HepG2 (cell line): ENCODE results near the gene FAM222A. TPM values are rescaled to one million over a fixed set of nuclear protein-coding genes. Genes with fewer than 3 reads are reported as not detected.
A peak's percentile ranks its signal among the peaks of the same experiment; 100 is the strongest.

Experiments used
- ATAC-seq: fragments of 200-7000 bp; cut with Tn5 transposase; 3 replicates; pipeline ENCODE4 v1.9.1; 2020; ENCODE audit warnings: mild to moderate bottlenecking, moderate library complexity
- BruUV-seq: library from RNA; stranded (reverse); fragments of 400-500 nt; replicated peaks from 2 replicates; lab custom pipeline; 2021; lab: Mats Ljungman, UMichigan
- CTCF ChIA-PET: fragments of 300-600 bp; formaldehyde crosslinking; extraction: SDS; loops from one replicate; lab custom pipeline; 2021; ENCODE audit warnings: low total read pairs, inconsistent platforms, low intra/inter-chr PET ratio; lab: Yijun Ruan, JAX
- POLR2A ChIA-PET: fragments of 350-600 bp; sonication (Branson Sonifier 250); formaldehyde crosslinking; loops from one replicate; lab custom pipeline; 2020; ENCODE audit warnings: antibody characterized with exemption, inconsistent platforms; lab: Yijun Ruan, JAX
- DNase-seq: peaks from one replicate; pipeline ENCODE4 v3.0.0-alpha.2; 2015; ENCODE audit warnings: low spot score
- FAIRE-seq: peaks from 3 replicates; lab custom pipeline; 2011; peaks lifted over from hg19 to GRCh38; lab: Jason Lieb, UNC
- H2AFZ ChIP-seq: one replicate; pipeline ENCODE4 v1.6.1; 2011; ENCODE audit warnings: low read length, inconsistent platforms
- H3K27ac ChIP-seq: fragments of 300-600 bp; 3 replicates; pipeline ENCODE4 v1.8.0; 2011; ENCODE audit warnings: mixed run types, mild to moderate bottlenecking, mixed read lengths, low read length, inconsistent platforms; ENCODE audit not compliant: insufficient read depth; ENCODE audit errors: extremely low read length
- H3K27me3 ChIP-seq, 2 experiments: fragments of 200-600 bp in 1 of 2; 2 replicates in 1 of 2; 3 replicates in 1 of 2; pipeline versions ENCODE4 v1.6.0 to v1.8.0; 2011; ENCODE audit warnings: low read length in 2 of 2, mild to moderate bottlenecking in 2 of 2, moderate library complexity in 2 of 2, inconsistent platforms in 1 of 2; ENCODE audit not compliant: insufficient read depth in 2 of 2, control insufficient read depth in 1 of 2
- H3K36me3 ChIP-seq, 2 experiments: fragments of 200-600 bp in 1 of 2; replicated peaks in 1 of 2; 2 replicates in 1 of 2; 3 replicates in 1 of 2; pipeline versions ENCODE4 v1.5.1 to v1.8.0; 2011; ENCODE audit warnings: low read length in 2 of 2, inconsistent platforms in 1 of 2; ENCODE audit not compliant: insufficient read depth in 2 of 2, control insufficient read depth in 1 of 2
- H3K4me1 ChIP-seq: 2 replicates; pipeline ENCODE4 v1.5.1; 2012; ENCODE audit warnings: low read length, inconsistent platforms; ENCODE audit not compliant: insufficient read depth
- H3K4me2 ChIP-seq: 2 replicates; pipeline ENCODE4 v1.6.0; 2011; ENCODE audit warnings: low read depth, low read length, inconsistent platforms
- H3K4me3 ChIP-seq, 3 experiments: fragments of 200-600 bp in 1 of 3; sonication (generic), shearing (Covaris generic) in 1 of 3; replicated peaks in 1 of 3; 2 replicates each; pipeline ENCODE4 v1.5.1; 2011 to 2016; ENCODE audit warnings: low read length in 3 of 3, inconsistent platforms in 2 of 3, low read depth in 2 of 3, mild to moderate bottlenecking in 2 of 3, control low read depth in 1 of 3, mixed read lengths in 1 of 3; ENCODE audit not compliant: insufficient read depth in 1 of 3
- H3K79me2 ChIP-seq: one replicate; pipeline ENCODE4 v1.6.1; 2011; ENCODE audit warnings: low read length, inconsistent platforms; ENCODE audit not compliant: insufficient read depth
- H3K9ac ChIP-seq: 2 replicates; pipeline ENCODE4 v1.6.0; 2011; ENCODE audit warnings: mild to moderate bottlenecking, low read depth, low read length, inconsistent platforms; ENCODE audit not compliant: insufficient read depth
- H3K9me3 ChIP-seq: 2 replicates; pipeline ENCODE4 v1.5.1; 2012; ENCODE audit warnings: mild to moderate bottlenecking, low read length
- H4K20me1 ChIP-seq: 2 replicates; pipeline ENCODE4 v1.6.0; 2011; ENCODE audit warnings: inconsistent platforms, mild to moderate bottlenecking, low read length, moderate library complexity; ENCODE audit not compliant: insufficient read depth
- ARNTL ChIP-seq: sonication (generic); formaldehyde crosslinking; IDR thresholded peaks from 2 replicates; pipeline ENCODE4 v1.4.0; 2020; ENCODE audit warnings: mild to moderate bottlenecking, missing genetic modification reagents
- BRF2 ChIP-seq: sonication (generic); formaldehyde crosslinking; IDR thresholded peaks from 2 replicates; pipeline ENCODE4 v1.8.1; 2022; ENCODE audit warnings: mild to moderate bottlenecking, missing genetic modification reagents
- CC2D1A ChIP-seq: sonication (generic); formaldehyde crosslinking; IDR thresholded peaks from 2 replicates; pipeline ENCODE4 v1.8.1; 2023; ENCODE audit warnings: mild to moderate bottlenecking, missing genetic modification reagents
- CCAR2 ChIP-seq: fragments of 200-400 bp; formaldehyde crosslinking; optimal IDR thresholded peaks from 2 replicates; pipeline ENCODE3; 2018; ENCODE audit warnings: low read depth, mild to moderate bottlenecking, low read length, moderate library complexity
- EZH2 ChIP-seq: conservative IDR thresholded peaks from 2 replicates; pipeline ENCODE4 v1.6.1; 2012; ENCODE audit warnings: mild to moderate bottlenecking, low read depth, low read length, moderate library complexity
- HBP1 ChIP-seq: IDR thresholded peaks from 2 replicates; pipeline ENCODE4 v1.6.1; 2016; ENCODE audit warnings: low read depth, control low read depth
- HNRNPLL ChIP-seq: fragments of 200-400 bp; formaldehyde crosslinking; IDR thresholded peaks from 2 replicates; pipeline ENCODE4 v1.6.1; 2017; ENCODE audit warnings: mild to moderate bottlenecking, low read depth, low read length; ENCODE audit not compliant: poor library complexity, severe bottlenecking
- KDM1A ChIP-seq: IDR thresholded peaks from 2 replicates; pipeline ENCODE4 v1.6.1; 2016; ENCODE audit warnings: missing compliant biosample characterization
- KLF15 ChIP-seq: sonication (generic); formaldehyde crosslinking; IDR thresholded peaks from 2 replicates; pipeline ENCODE4 v1.8.1; 2023; ENCODE audit warnings: borderline replicate concordance, mild to moderate bottlenecking, inconsistent platforms, missing genetic modification reagents, mixed read lengths
- MED8 ChIP-seq: sonication (generic); formaldehyde crosslinking; IDR thresholded peaks from 2 replicates; pipeline ENCODE4 v1.8.1; 2023; ENCODE audit warnings: mild to moderate bottlenecking, missing genetic modification reagents; ENCODE audit not compliant: insufficient replicate concordance
- PREB ChIP-seq: sonication (generic); formaldehyde crosslinking; IDR thresholded peaks from 2 replicates; pipeline ENCODE4 v1.4.0; 2020; ENCODE audit warnings: missing genetic modification reagents
- SIN3B ChIP-seq: fragments of 150-350 bp; IDR thresholded peaks from 2 replicates; pipeline ENCODE4 v1.6.1; 2014; ENCODE audit warnings: low read length
- SOX6 ChIP-seq, 2 experiments: fragments of 450-650 bp in 1 of 2; sonication (generic) in 1 of 2; formaldehyde crosslinking in 1 of 2; IDR thresholded peaks; 2 replicates each; pipeline versions ENCODE4 v1.4.0 to v1.6.1; 2017 to 2020; ENCODE audit warnings: antibody characterized with exemption in 1 of 2, mild to moderate bottlenecking in 1 of 2, missing genetic modification reagents in 1 of 2
- STAG1 ChIP-seq: sonication (generic); formaldehyde crosslinking; IDR thresholded peaks from 2 replicates; pipeline ENCODE4 v1.4.0; 2020; ENCODE audit warnings: missing genetic modification reagents
- STAT5B ChIP-seq: sonication (generic); formaldehyde crosslinking; IDR thresholded peaks from 2 replicates; pipeline ENCODE4 v1.4.0; 2020; ENCODE audit warnings: missing genetic modification reagents
- ZFP36L1 ChIP-seq: sonication (generic); formaldehyde crosslinking; IDR thresholded peaks from 2 replicates; pipeline ENCODE4 v1.8.0; 2022; ENCODE audit warnings: mild to moderate bottlenecking, missing genetic modification reagents, moderate library complexity
- ZNF556 ChIP-seq: sonication (generic); formaldehyde crosslinking; IDR thresholded peaks from 2 replicates; pipeline ENCODE4 v1.4.0; 2020; ENCODE audit warnings: mild to moderate bottlenecking, missing genetic modification reagents, borderline replicate concordance
- ZNF614 ChIP-seq: IDR thresholded peaks from 2 replicates; pipeline ENCODE4 v1.6.1; 2018; ENCODE audit warnings: missing biosample characterization, missing genetic modification reagents, inconsistent platforms, borderline replicate concordance
- ZNF749 ChIP-seq: sonication (generic); formaldehyde crosslinking; IDR thresholded peaks from 2 replicates; pipeline ENCODE4 v1.8.0; 2022; ENCODE audit warnings: mild to moderate bottlenecking, missing genetic modification reagents, moderate library complexity, borderline replicate concordance
- ZNF792 ChIP-seq: IDR thresholded peaks from 2 replicates; pipeline ENCODE4 v1.6.1; 2016
- WGBS: methylation state at CpG from one replicate; pipeline ENCODE4 v1.1.6; 2017; ENCODE audit warnings: low lambda C conversion rate; 5-methylcytosine and 5-hydroxymethylcytosine counted together
- in situ Hi-C: cut with HindIII; loops from 2 replicates; pipeline ENCODE4 v1.10.0; 2017; ENCODE audit warnings: low pct_unique_long_range_greater_than_20kb; ENCODE audit not compliant: extremely low pct_ligation_motif_present
- intact Hi-C: fragments of 100-400 bp; cut with micrococcal nuclease; formaldehyde crosslinking; loops from one replicate; pipeline ENCODE4 v1.10.0; 2022; ENCODE audit not compliant: unreplicated experiment
- polyA plus RNA-seq, 8 experiments: library from polyadenylated mRNA; depleted of rRNA in 3 of 8; stranded (reverse) in 7 of 8; unstranded in 1 of 8; fragments of >200 nt; fragmentation: Illumina TruSeq in 4 of 8; extraction: Trizol in 4 of 8; gene quantifications; 2 replicates each; pipeline versions ENCODE4 v1.2.1 to v1.2.3, GENCODE V29; 2011 to 2016; ENCODE audit warnings: low read depth in 4 of 8, missing spikeins in 1 of 8, mixed read lengths in 1 of 8; ENCODE audit not compliant: insufficient read depth in 1 of 8
- total RNA-seq, 5 experiments: library from RNA; depleted of rRNA; stranded (reverse); fragments of >200 nt; fragmentation: Illumina TruSeq; extraction: Trizol; gene quantifications; 2 replicates each; pipeline ENCODE4 v1.2.3, GENCODE V29; 2016; ENCODE audit warnings: low read depth in 1 of 5
- TF ChIP-seq, protein P1 (sequence below): sonication (generic); formaldehyde crosslinking; IDR thresholded peaks from 2 replicates; pipeline ENCODE4 v1.5.1; 2020; ENCODE audit warnings: missing genetic modification reagents, mild to moderate bottlenecking, borderline replicate concordance

The FAM222A gene
- total and polyA plus RNA-seq, 2 of the 13 experiments (the other 11 are each of a cell fraction or from before 2014, with no cell fraction given): 2.7 to 9.6 TPM

- Histone ChIP-seq H2AFZ (no peak overlapping the region), H3K4me1 (peaks cover 79% of the 10 kb centered on the region), H3K9ac (peak overlapping the region; percentile 66), H3K4me3 (peak overlapping the region; percentile 72 to 82 (median 74); a peak in 5 of 6 replicates), H3K4me2 (peak overlapping the region; percentile 91), H3K36me3 (no peaks in the 10 kb centered on the region; a peak in 1 of 5 replicates), H3K79me2 (peaks cover 3% of the 10 kb centered on the region), H4K20me1 (no peaks in the 10 kb centered on the region), H3K27me3 (no peaks in the 10 kb centered on the region), H3K27ac (peak overlapping the region; percentile 65), H3K9me3 (no peaks in the 10 kb centered on the region)
- BruUV-seq: no TSS peak
- POLR2A ChIA-PET: interaction anchor here (0.6 to 4.3 kb wide), 13 partner anchors 8 to 141 kb away, joined by 3 to 35 read pairs (median 4); partner anchors contain the start of genes MMAB and MVK
- CTCF ChIA-PET: no interaction called here
- 26% methylated on average over 6 of the region's 13 CpGs for WGBS
- DNase-seq (no peak), FAIRE-seq (no peak), ATAC-seq (no peak)
- in situ Hi-C loops (loop anchor here (5.0 kb wide), 2 partner anchors 57 to 118 kb away; no protein-coding TSS in a partner anchor), intact Hi-C loops (loop anchor here (1.0 to 5.0 kb wide), 2 partner anchors 118 to 198 kb away; no protein-coding TSS in a partner anchor)
- TF ChIP-seq ZFP36L1 (no peak), EZH2 (no peak), HBP1 (CRISPR knock-in tag) (no peak), SIN3B (no peak), ARNTL (CRISPR knock-in tag) (no peak), CC2D1A (CRISPR knock-in tag) (no peak), ZNF556 (CRISPR knock-in tag) (no peak), STAT5B (CRISPR knock-in tag) (no peak), CCAR2 (no peak), SOX6 (IDR thresholded peaks at IDR 0.05) (no peak), SOX6 (CRISPR knock-in tag; IDR thresholded peaks at IDR 0.05) (0 out of 2 replicates have a peak, but pooled peaks have one; percentile 33), ZNF614 (no peak), KDM1A (CRISPR knock-in tag) (no peak), KLF15 (no peak), PREB (CRISPR knock-in tag) (no peak), MED8 (peak; percentile 33), ZNF792 (CRISPR knock-in tag) (no peak), ZNF749 (CRISPR knock-in tag) (no peak), STAG1 (CRISPR knock-in tag) (no peak), BRF2 (CRISPR knock-in tag) (no peak), HNRNPLL (no peak)
- TF ChIP-seq, protein P1, sequence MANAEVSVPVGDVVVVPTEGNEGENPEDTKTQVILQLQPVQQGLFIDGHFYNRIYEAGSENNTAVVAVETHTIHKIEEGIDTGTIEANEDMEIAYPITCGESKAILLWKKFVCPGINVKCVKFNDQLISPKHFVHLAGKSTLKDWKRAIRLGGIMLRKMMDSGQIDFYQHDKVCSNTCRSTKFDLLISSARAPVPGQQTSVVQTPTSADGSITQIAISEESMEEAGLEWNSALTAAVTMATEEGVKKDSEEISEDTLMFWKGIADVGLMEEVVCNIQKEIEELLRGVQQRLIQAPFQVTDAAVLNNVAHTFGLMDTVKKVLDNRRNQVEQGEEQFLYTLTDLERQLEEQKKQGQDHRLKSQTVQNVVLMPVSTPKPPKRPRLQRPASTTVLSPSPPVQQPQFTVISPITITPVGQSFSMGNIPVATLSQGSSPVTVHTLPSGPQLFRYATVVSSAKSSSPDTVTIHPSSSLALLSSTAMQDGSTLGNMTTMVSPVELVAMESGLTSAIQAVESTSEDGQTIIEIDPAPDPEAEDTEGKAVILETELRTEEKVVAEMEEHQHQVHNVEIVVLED (CRISPR knock-in tag): no peak
Measured at GRCh38 chr12:109714913-109715244, 1.3 kb downstream of the FAM222A start.
